Esophagus muscularis mucosa (tissue), 4 donors: ENCODE data around the gene PPP1R14C. TPM values are rescaled to one million over a fixed set of nuclear protein-coding genes. Genes with fewer than 3 reads are reported as not detected.

Experiments
- DNase-seq: peaks from one replicate; pipeline ENCODE4 v3.0.0-alpha.2; 2017; ENCODE audit errors: extremely low spot score
- H3K27ac ChIP-seq, 4 donors: fragments of 200-600 bp; sonication (generic); replicated peaks in 1 of 4; 1 replicate in 3 of 4; 2 replicates in 1 of 4; pipeline ENCODE4 v1.5.1; 2016 to 2019; ENCODE audit warnings: mild to moderate bottlenecking in 1 of 4
- H3K27me3 ChIP-seq, 4 donors: fragments of 200-600 bp; sonication (generic); one replicate each; pipeline versions ENCODE4 v1.5.1 to v1.6.0; 2016 to 2019
- H3K36me3 ChIP-seq, 4 donors: fragments of 200-600 bp; sonication (generic); one replicate each; pipeline ENCODE4 v1.5.1; 2016 to 2019
- H3K4me1 ChIP-seq, 4 donors: fragments of 200-600 bp; sonication (generic); one replicate each; pipeline ENCODE4 v1.5.1; 2016 to 2019
- H3K4me3 ChIP-seq, 4 donors: fragments of 200-600 bp; sonication (generic); 1 replicate in 2 of 4; 2 replicates in 2 of 4; pipeline ENCODE4 v1.5.1; 2016 to 2019; ENCODE audit warnings: mild to moderate bottlenecking in 4 of 4, moderate library complexity in 1 of 4
- H3K9me3 ChIP-seq, 4 donors: fragments of 200-600 bp; sonication (generic); 1 replicate in 3 of 4; 2 replicates in 1 of 4; pipeline ENCODE4 v1.5.1; 2016 to 2019
- CTCF ChIP-seq, 3 experiments: fragments of 200-600 bp in 2 of 3; fragments of 450-650 bp in 1 of 3; sonication (generic) in 2 of 3; IDR thresholded peaks; one replicate each; pipeline ENCODE4 v1.5.1; 2017 to 2019; ENCODE audit warnings: antibody characterized with exemption in 3 of 3, mild to moderate bottlenecking in 2 of 3, moderate library complexity in 1 of 3
- EP300 ChIP-seq: sonication (generic); formaldehyde crosslinking; IDR thresholded peaks from one replicate; pipeline ENCODE4 v1.6.1; 2017; ENCODE audit warnings: antibody characterized with exemption
- POLR2A ChIP-seq: fragments of 450-650 bp; IDR thresholded peaks from one replicate; pipeline ENCODE4 v1.6.1; 2017; ENCODE audit warnings: antibody characterized with exemption, moderate library complexity, mild to moderate bottlenecking, low read depth
- POLR2AphosphoS5 ChIP-seq, 2 donors: sonication (generic); formaldehyde crosslinking; IDR thresholded peaks; one replicate each; pipeline ENCODE4 v1.6.1; 2017; ENCODE audit warnings: antibody characterized with exemption in 2 of 2
- WGBS: methylation state at CpG from one replicate; pipeline ENCODE4 v1.1.5; 2018; 5-methylcytosine and 5-hydroxymethylcytosine counted together
- intact Hi-C: fragments of 100-400 bp; cut with DNase I; formaldehyde crosslinking; loops from one replicate; pipeline ENCODE4 v1.15.1; 2023
- total RNA-seq, 4 donors: library from RNA; depleted of rRNA; stranded (reverse); fragments of >200 nt; gene quantifications; one replicate each; pipeline versions ENCODE4 v1.1.0 to v1.2.1, GENCODE V29; 2016

The PPP1R14C gene
- total RNA-seq, 4 donors from 2014 or later = 0.26 to 0.40 TPM; not detected in 2

GRCh38 chr6:150286460-150286859 lies 143.6 kb downstream of the PPP1R14C start:
- intact Hi-C loops = no loop called here
- Histone ChIP-seq H3K27me3 (peaks cover 0 to 20% (median 0%) of the 10 kb centered on the region in 4 donors), H3K4me3 (no peak overlapping the region), H3K36me3 (no peaks in the 10 kb centered on the region), H3K9me3 (peaks cover 0 to 4% (median 0%) of the 10 kb centered on the region in 4 donors), H3K27ac (no peak overlapping the region), H3K4me1 (no peaks in the 10 kb centered on the region)
- no peak for DNase-seq
- no peak for TF ChIP-seq EP300
- WGBS = 95% methylated on average over 2 of the region's 2 CpGs

GRCh38 chr6:150286912-150287311 lies 144.1 kb downstream of the PPP1R14C start:
- H3K9me3 ChIP-seq = peaks cover 0 to 4% (median 0%) of the 10 kb centered on the region in 4 donors
- no peak for DNase-seq
- H3K4me1 ChIP-seq = no peaks in the 10 kb centered on the region
- peaks cover 0 to 20% (median 0%) of the 10 kb centered on the region in 4 donors for H3K27me3 ChIP-seq
- H3K4me3 ChIP-seq = no peak overlapping the region
- WGBS = 67% methylated on average over 2 of the region's 2 CpGs
- no peaks in the 10 kb centered on the region for H3K36me3 ChIP-seq
- H3K27ac ChIP-seq = no peak overlapping the region
- intact Hi-C loops = no loop called here
- TF ChIP-seq POLR2A (no peak), POLR2AphosphoS5 (IDR thresholded peaks at IDR 0.05) (no peak), EP300 (no peak), CTCF (IDR thresholded peaks at IDR 0.05) (no peak)

- intact Hi-C loops = no loop called here
- no peak for TF ChIP-seq POLR2AphosphoS5 (IDR thresholded peaks at IDR 0.05)
- no peak for TF ChIP-seq EP300
- TF ChIP-seq CTCF (IDR thresholded peaks at IDR 0.05) = no peak
- no peak for TF ChIP-seq POLR2A
- Histone ChIP-seq H3K27me3 (peaks cover 0 to 20% (median 0%) of the 10 kb centered on the region in 4 donors), H3K9me3 (peaks cover 0 to 4% (median 0%) of the 10 kb centered on the region in 4 donors), H3K4me1 (no peaks in the 10 kb centered on the region), H3K27ac (no peak overlapping the region), H3K36me3 (no peaks in the 10 kb centered on the region), H3K4me3 (no peak overlapping the region)
- no peak for DNase-seq
- 88% methylated on average over 4 of the region's 4 CpGs for WGBS
Measured at GRCh38 chr6:150288456-150288855, 145.6 kb downstream of the PPP1R14C start.

- no peak for DNase-seq
- H3K4me3 ChIP-seq = no peak overlapping the region
- H3K9me3 ChIP-seq = peaks cover 0 to 4% (median 0%) of the 10 kb centered on the region in 4 donors
- H3K4me1 ChIP-seq = no peaks in the 10 kb centered on the region
- no peak overlapping the region for H3K27ac ChIP-seq
- WGBS = 81% methylated on average over 8 of the region's 8 CpGs
- intact Hi-C loops = no loop called here
- TF ChIP-seq POLR2A (no peak), EP300 (no peak), POLR2AphosphoS5 (IDR thresholded peaks at IDR 0.05) (no peak), CTCF (IDR thresholded peaks at IDR 0.05) (no peak)
- H3K27me3 ChIP-seq = peaks cover 0 to 20% (median 0%) of the 10 kb centered on the region in 4 donors
- no peaks in the 10 kb centered on the region for H3K36me3 ChIP-seq
Measured at GRCh38 chr6:150289454-150290071, 146.7 kb downstream of the PPP1R14C start.

GRCh38 chr6:150290429-150290828 lies 147.6 kb downstream of the PPP1R14C start:
- WGBS = 72% methylated on average over 10 of the region's 10 CpGs
- peaks cover 0 to 12% (median 0%) of the 10 kb centered on the region in 4 donors for H3K27me3 ChIP-seq
- H3K36me3 ChIP-seq = no peaks in the 10 kb centered on the region
- no peak overlapping the region for H3K27ac ChIP-seq
- peaks cover 0 to 4% (median 0%) of the 10 kb centered on the region in 4 donors for H3K9me3 ChIP-seq
- intact Hi-C loops = no loop called here
- no peak overlapping the region for H3K4me3 ChIP-seq
- no peak for DNase-seq
- TF ChIP-seq CTCF (IDR thresholded peaks at IDR 0.05) (no peak), EP300 (no peak), POLR2A (no peak), POLR2AphosphoS5 (IDR thresholded peaks at IDR 0.05) (no peak)
- H3K4me1 ChIP-seq = no peaks in the 10 kb centered on the region
